GM12891 (cell line): Measurements from ENCODE around the gene SLC22A2.

Experiments used
- DNase-seq: peaks from one replicate; pipeline ENCODE4 v3.0.0; 2011; ENCODE audit warnings: low spot score; ENCODE audit not compliant: insufficient read length
- FAIRE-seq: peaks from 2 replicates; lab custom pipeline; 2011; peaks lifted over from hg19 to GRCh38; lab: Jason Lieb, UNC
- PAX5 ChIP-seq: IDR thresholded peaks from 2 replicates; pipeline ENCODE4 v1.6.1; 2011; ENCODE audit warnings: low read length, moderate library complexity, mild to moderate bottlenecking; ENCODE audit not compliant: insufficient read depth, severe bottlenecking
- POLR2A ChIP-seq: IDR thresholded peaks from 2 replicates; pipeline ENCODE4 v1.6.1; 2011; ENCODE audit warnings: low read depth, low read length, control low read depth
- POLR2AphosphoS5 ChIP-seq: IDR thresholded peaks from 2 replicates; pipeline ENCODE4 v1.6.1; 2011; ENCODE audit warnings: low read depth, low read length, control low read depth
- POU2F2 ChIP-seq: IDR thresholded peaks from 2 replicates; pipeline ENCODE4 v1.6.1; 2011; ENCODE audit warnings: low read depth, mild to moderate bottlenecking, control low read depth, low read length, moderate library complexity
- SPI1 ChIP-seq: IDR thresholded peaks from 2 replicates; pipeline ENCODE4 v1.6.1; 2011; ENCODE audit warnings: low read depth, low read length, control low read depth
- TAF1 ChIP-seq: IDR thresholded peaks from 2 replicates; pipeline ENCODE4 v1.6.1; 2011; ENCODE audit warnings: low read depth, low read length, control low read depth

The SLC22A2 gene

DNA sequence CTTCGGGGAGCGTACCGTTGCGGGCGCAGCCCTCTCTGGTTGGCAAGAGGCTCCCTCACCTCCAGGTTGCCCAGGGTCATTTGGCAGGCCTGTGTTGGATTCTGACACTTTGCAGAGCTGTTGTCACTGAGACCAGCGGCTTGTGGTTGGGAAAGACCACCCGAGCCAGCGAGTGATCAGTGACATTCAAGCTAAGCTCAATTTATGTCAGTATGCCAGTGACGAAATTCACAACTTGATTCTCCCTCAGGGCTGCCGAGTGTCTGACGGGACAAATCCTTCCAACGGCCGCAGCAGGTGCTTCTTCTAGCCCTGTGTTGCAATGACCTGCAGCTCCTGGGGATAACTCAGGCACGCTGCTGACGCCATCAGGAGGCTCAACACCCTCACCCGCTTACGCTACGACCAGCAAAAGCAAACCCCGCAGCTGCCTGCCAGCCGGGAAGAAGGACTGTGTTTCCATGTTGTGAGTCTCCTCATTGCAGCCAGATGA is 16.9 kb upstream of the SLC22A2 start:
- TF ChIP-seq PAX5 (no peak), SPI1 (no peak), POU2F2 (no peak), POLR2AphosphoS5 (no peak), POLR2A (no peak), TAF1 (no peak)
- DNase-seq (no peak), FAIRE-seq (no peak)

- no peak for FAIRE-seq
- no peak for TF ChIP-seq POLR2AphosphoS5
- TF ChIP-seq SPI1: no peak
- TF ChIP-seq POU2F2: no peak
- TF ChIP-seq PAX5: no peak
- no peak for TF ChIP-seq POLR2A
- TF ChIP-seq TAF1: no peak
- DNase-seq: no peak
Measured at GRCh38 chr6:160274871-160275510, 16.4 kb upstream of the SLC22A2 start.

GRCh38 chr6:160273750-160274149 is 15.1 kb upstream of the SLC22A2 start:
- no peak for TF ChIP-seq SPI1
- no peak for TF ChIP-seq PAX5
- no peak for TF ChIP-seq POU2F2
- no peak for TF ChIP-seq POLR2A
- no peak for TF ChIP-seq POLR2AphosphoS5
- TF ChIP-seq TAF1: no peak
- FAIRE-seq (no peak), DNase-seq (no peak)

DNA sequence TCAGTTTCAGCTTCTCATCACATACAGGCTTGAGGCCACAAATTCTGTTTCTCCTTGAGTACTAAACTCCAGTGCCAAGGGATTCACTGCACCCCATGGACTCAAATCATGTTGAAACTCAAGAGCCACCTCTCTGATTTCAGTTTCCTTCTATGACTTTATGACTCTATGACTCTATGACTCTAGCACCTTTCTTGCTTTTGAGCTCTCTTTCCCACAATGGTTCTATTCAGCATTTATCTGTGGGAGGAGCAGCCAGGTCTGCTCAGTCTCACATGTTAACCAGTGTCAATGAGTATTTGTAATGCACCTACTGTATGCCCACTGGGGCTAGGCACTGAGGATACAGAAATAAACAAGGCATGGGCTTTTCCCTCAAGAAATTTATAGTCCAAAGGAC is 14.6 kb upstream of the SLC22A2 start:
- DNase-seq (no peak), FAIRE-seq (no peak)
- TF ChIP-seq PAX5 (no peak), TAF1 (no peak), POU2F2 (no peak), SPI1 (no peak), POLR2A (no peak)

- no peak for TF ChIP-seq POLR2A
- TF ChIP-seq TAF1: no peak
- TF ChIP-seq POLR2AphosphoS5: no peak
- TF ChIP-seq SPI1: no peak
- TF ChIP-seq PAX5: no peak
- no peak for FAIRE-seq
- no peak for DNase-seq
Measured at GRCh38 chr6:160272707-160273106, 14.1 kb upstream of the SLC22A2 start.

DNA sequence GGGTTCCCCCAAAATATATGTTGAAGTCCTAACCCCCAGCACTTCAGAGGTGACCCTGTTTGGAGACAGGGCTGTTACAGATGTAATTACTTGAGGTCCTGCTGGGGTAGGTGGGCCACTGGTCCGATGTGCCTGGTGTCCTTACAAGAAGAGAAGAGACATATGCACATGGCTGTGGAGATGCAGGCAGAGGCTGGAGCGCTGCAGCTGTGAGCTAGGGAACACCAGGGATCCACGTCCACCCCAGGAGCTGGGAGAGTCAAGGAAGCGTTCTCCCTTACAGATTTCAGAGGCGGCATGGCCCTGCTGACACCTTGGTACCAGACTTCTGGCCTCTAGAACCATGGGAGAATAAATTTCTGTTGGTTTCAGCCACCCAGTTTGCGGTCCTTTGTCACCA is 11.7 kb upstream of the SLC22A2 start:
- no peak for DNase-seq
- no peak for TF ChIP-seq PAX5
- TF ChIP-seq TAF1: no peak
- TF ChIP-seq SPI1: no peak
- no peak for TF ChIP-seq POLR2AphosphoS5
- no peak for TF ChIP-seq POLR2A
- no peak for TF ChIP-seq POU2F2
- FAIRE-seq: no peak

DNA sequence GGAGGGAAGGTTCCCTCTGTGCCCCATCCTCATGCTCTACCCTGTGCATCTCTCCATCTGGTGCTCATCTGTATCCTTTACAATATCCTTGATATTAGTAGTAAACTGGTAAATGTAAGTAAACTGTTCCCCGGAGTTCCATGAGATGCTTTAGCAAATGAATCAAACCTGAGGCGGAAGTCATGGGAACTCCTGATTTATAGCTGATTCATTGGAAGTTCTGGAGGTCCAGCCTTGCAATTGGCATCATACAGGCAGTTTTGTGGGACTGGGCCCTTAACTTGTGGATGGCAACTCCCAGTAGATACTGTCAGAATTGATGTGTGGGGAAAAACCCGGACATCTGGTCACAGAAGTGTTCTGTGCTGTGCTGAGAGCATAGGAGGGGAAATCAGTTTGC is 11.2 kb upstream of the SLC22A2 start:
- FAIRE-seq (no peak), DNase-seq (no peak)
- no peak for TF ChIP-seq PAX5
- TF ChIP-seq SPI1: no peak
- TF ChIP-seq TAF1: no peak
- TF ChIP-seq POU2F2: no peak
- no peak for TF ChIP-seq POLR2A
- TF ChIP-seq POLR2AphosphoS5: no peak

DNA sequence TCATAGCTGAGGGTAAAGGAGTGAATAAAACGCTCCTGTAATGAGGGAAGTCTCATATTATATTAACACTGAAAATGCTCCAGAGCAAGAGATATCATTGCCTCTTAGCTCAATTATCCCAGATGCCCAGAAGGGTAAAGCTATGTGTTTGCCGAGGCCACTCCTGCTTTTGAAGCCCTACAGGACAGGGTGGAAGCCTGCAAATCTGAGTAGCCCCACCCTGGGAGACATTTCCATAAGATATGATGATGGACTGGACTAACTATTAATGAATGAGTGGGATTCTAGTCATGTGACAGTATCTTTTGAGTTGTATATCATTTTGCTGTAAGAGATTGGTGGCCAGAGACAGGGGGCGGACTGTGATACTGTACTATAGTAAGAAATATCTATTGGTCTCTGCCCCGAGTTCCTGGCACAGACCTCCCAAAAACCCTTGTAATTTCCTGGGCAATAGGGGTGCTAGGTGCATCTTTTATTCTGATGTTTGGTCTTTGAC is 10.5 kb upstream of the SLC22A2 start:
- DNase-seq (no peak), FAIRE-seq (no peak)
- TF ChIP-seq POLR2A: no peak
- no peak for TF ChIP-seq PAX5
- no peak for TF ChIP-seq TAF1
- no peak for TF ChIP-seq POU2F2
- TF ChIP-seq SPI1: no peak
- no peak for TF ChIP-seq POLR2AphosphoS5

DNA sequence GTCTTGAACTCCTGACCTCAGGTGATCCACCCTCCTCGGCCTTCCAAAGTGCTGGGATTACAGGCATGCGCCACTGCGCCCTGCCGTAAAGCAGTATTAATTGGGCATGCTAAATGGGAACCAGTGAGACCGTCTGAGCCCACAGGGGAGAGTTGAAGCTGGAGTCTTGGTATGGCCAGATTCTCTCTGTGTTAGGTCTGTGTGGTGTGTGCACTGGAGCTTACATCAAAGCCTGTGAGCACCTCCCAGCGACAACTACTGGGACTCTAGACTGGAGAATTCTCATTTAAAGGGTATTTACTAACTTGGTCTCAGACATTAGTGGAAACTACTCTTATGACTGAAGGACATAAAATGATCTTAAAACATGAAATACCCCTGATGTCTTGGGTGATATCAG is 8.5 kb upstream of the SLC22A2 start:
- FAIRE-seq: no peak
- DNase-seq: no peak
- TF ChIP-seq POLR2AphosphoS5 (no peak), TAF1 (no peak), POLR2A (no peak), SPI1 (no peak), POU2F2 (no peak), PAX5 (no peak)

GRCh38 chr6:160265869-160266476 is 7.4 kb upstream of the SLC22A2 start:
- DNase-seq (no peak), FAIRE-seq (no peak)
- no peak for TF ChIP-seq POLR2A
- no peak for TF ChIP-seq POU2F2
- no peak for TF ChIP-seq POLR2AphosphoS5
- no peak for TF ChIP-seq TAF1
- no peak for TF ChIP-seq SPI1
- TF ChIP-seq PAX5: no peak
